Endothelial cell of umbilical vein (primary cell): ENCODE measurements around the gene DLK1. TPM values are rescaled to one million over a fixed set of nuclear protein-coding genes. Genes with fewer than 3 reads are reported as not detected.

Experiments used
- BruUV-seq: library from RNA; stranded (reverse); fragments of 400-500 nt; replicated peaks from 2 replicates; lab custom pipeline; 2021; lab: Mats Ljungman, UMichigan
- CTCF ChIA-PET: fragments of 300-600, 350-600 bp; sonication (Branson Sonifier 250); formaldehyde crosslinking; loops from one replicate; lab custom pipeline; 2021; ENCODE audit warnings: antibody characterized with exemption, inconsistent platforms; lab: Charles Lee
- POLR2A ChIA-PET: fragments of 300-600, 350-600 bp; sonication (Branson Sonifier 250); formaldehyde crosslinking; loops from one replicate; lab custom pipeline; 2021; ENCODE audit warnings: antibody characterized with exemption, inconsistent platforms; lab: Charles Lee
- DNase-seq: peaks from one replicate; pipeline ENCODE4 v3.0.0-alpha.2; 2011; ENCODE audit warnings: low read depth, low spot score
- FAIRE-seq: peaks from 2 replicates; lab custom pipeline; 2011; peaks lifted over from hg19 to GRCh38; lab: Jason Lieb, UNC
- H2AFZ ChIP-seq: 2 replicates; pipeline ENCODE4 v1.6.0; 2012; ENCODE audit warnings: low read depth, low read length, control low read depth, inconsistent platforms
- H3K27ac ChIP-seq: 2 replicates; pipeline ENCODE4 v1.5.1; 2011; ENCODE audit warnings: low read depth, mild to moderate bottlenecking, control low read depth, low read length, moderate library complexity; ENCODE audit not compliant: insufficient read depth
- H3K27me3 ChIP-seq, 2 experiments: 2 replicates each; pipeline versions ENCODE4 v1.6.0 to v1.6.1; 2011; ENCODE audit warnings: low read length in 2 of 2, mixed read lengths in 1 of 2; ENCODE audit not compliant: control insufficient read depth in 2 of 2, insufficient read depth in 2 of 2
- H3K36me3 ChIP-seq, 2 experiments: 2 replicates in 1 of 2; 3 replicates in 1 of 2; pipeline ENCODE4 v1.5.1; 2011; ENCODE audit warnings: low read length in 2 of 2, mild to moderate bottlenecking in 1 of 2, moderate library complexity in 1 of 2; ENCODE audit not compliant: control insufficient read depth in 2 of 2, insufficient read depth in 2 of 2; ENCODE audit errors: extremely low read depth in 1 of 2
- H3K4me1 ChIP-seq: 3 replicates; pipeline ENCODE4 v1.5.1; 2011; ENCODE audit warnings: mild to moderate bottlenecking, low read length; ENCODE audit not compliant: control insufficient read depth, insufficient read depth; ENCODE audit errors: extremely low read depth
- H3K4me2 ChIP-seq: 2 replicates; pipeline ENCODE4 v1.6.1; 2011; ENCODE audit warnings: low read length, control low read depth, mixed read lengths; ENCODE audit not compliant: insufficient read depth
- H3K4me3 ChIP-seq, 3 experiments: fragments of 200-600 bp in 1 of 3; sonication (generic), shearing (Covaris generic) in 1 of 3; replicated peaks in 1 of 3; 2 replicates each; pipeline ENCODE4 v1.5.1; 2011 to 2016; ENCODE audit warnings: control low read depth in 3 of 3, low read length in 3 of 3, mild to moderate bottlenecking in 2 of 3, inconsistent platforms in 1 of 3, low read depth in 1 of 3, moderate library complexity in 1 of 3; ENCODE audit not compliant: insufficient read depth in 1 of 3
- H3K79me2 ChIP-seq: 2 replicates; pipeline ENCODE4 v1.6.0; 2012; ENCODE audit warnings: low read length, inconsistent platforms; ENCODE audit not compliant: control insufficient read depth, insufficient read depth
- H3K9ac ChIP-seq: replicated peaks from 2 replicates; pipeline ENCODE3; 2011; ENCODE audit warnings: low read length, control low read depth; ENCODE audit not compliant: insufficient read depth; ENCODE audit errors: extremely low read depth
- H3K9me1 ChIP-seq: replicated peaks from 3 replicates; pipeline ENCODE4 v1.6.0; 2011; ENCODE audit warnings: mild to moderate bottlenecking, low read length; ENCODE audit not compliant: control insufficient read depth, insufficient read depth; ENCODE audit errors: extremely low read depth
- H3K9me3 ChIP-seq: replicated peaks from 2 replicates; pipeline ENCODE4 v1.5.1; 2012; ENCODE audit warnings: low read length, inconsistent platforms; ENCODE audit not compliant: control insufficient read depth, insufficient read depth
- H4K20me1 ChIP-seq: replicated peaks from 2 replicates; pipeline ENCODE3; 2011; ENCODE audit warnings: mild to moderate bottlenecking, low read length; ENCODE audit not compliant: control insufficient read depth, insufficient read depth; ENCODE audit errors: extremely low read depth
- CTCF ChIP-seq, 2 donors: IDR thresholded peaks; 1 replicate in 1 of 2; 2 replicates in 1 of 2; pipeline ENCODE4 v1.5.1; 2011; ENCODE audit warnings: low read length in 2 of 2, mild to moderate bottlenecking in 2 of 2, moderate library complexity in 2 of 2, control low read depth in 1 of 2, inconsistent platforms in 1 of 2, low read depth in 1 of 2; ENCODE audit not compliant: insufficient read depth in 1 of 2; ENCODE audit errors: extremely low read depth in 1 of 2
- EZH2 ChIP-seq: IDR thresholded peaks from 2 replicates; pipeline ENCODE4 v1.6.1; 2012; ENCODE audit warnings: borderline replicate concordance, low read depth, mild to moderate bottlenecking, moderate library complexity, low read length, inconsistent platforms; ENCODE audit not compliant: severe bottlenecking
- FOS ChIP-seq: IDR thresholded peaks from 2 replicates; pipeline ENCODE4 v1.6.1; 2011; ENCODE audit warnings: mild to moderate bottlenecking, low read length, moderate library complexity, borderline replicate concordance; ENCODE audit not compliant: insufficient read depth
- GATA2 ChIP-seq: IDR thresholded peaks from 2 replicates; pipeline ENCODE4 v1.7.0; 2011; ENCODE audit warnings: low read depth, mild to moderate bottlenecking, moderate library complexity, mixed read lengths, low read length; ENCODE audit not compliant: insufficient read length, insufficient read depth
- JUN ChIP-seq: IDR thresholded peaks from 2 replicates; pipeline ENCODE4 v1.6.1; 2011; ENCODE audit warnings: borderline replicate concordance, low read depth; ENCODE audit not compliant: insufficient read length, insufficient read depth
- MAX ChIP-seq: IDR thresholded peaks from 2 replicates; pipeline ENCODE4 v1.6.1; 2011; ENCODE audit not compliant: insufficient read depth, insufficient read length
- MYC ChIP-seq: IDR thresholded peaks from one replicate; pipeline ENCODE4 v1.6.1; 2011; ENCODE audit warnings: mild to moderate bottlenecking, low read depth, low read length
- POLR2A ChIP-seq: IDR thresholded peaks from 2 replicates; pipeline ENCODE4 v1.6.1; 2012; ENCODE audit warnings: low read depth, mild to moderate bottlenecking, control low read depth, low read length
- POLR2AphosphoS5 ChIP-seq: IDR thresholded peaks from 2 replicates; pipeline ENCODE4 v1.6.1; 2012; ENCODE audit warnings: low read depth, mild to moderate bottlenecking, control low read depth, low read length, moderate library complexity; ENCODE audit not compliant: insufficient read depth
- dilution Hi-C: fragments of 300-500 bp; cut with MboI; formaldehyde crosslinking; loops from one replicate; pipeline ENCODE4 v1.15.0; 2019; ENCODE audit warnings: low sequenced_read_pairs; ENCODE audit not compliant: extremely low pct_ligation_motif_present
- intact Hi-C: fragments of 100-400 bp; cut with micrococcal nuclease; formaldehyde crosslinking; loops from one replicate; pipeline ENCODE4 v1.10.0; 2022
- polyA plus RNA-seq, 4 experiments: library from polyadenylated mRNA; depleted of rRNA in 3 of 4; stranded (reverse) in 3 of 4; unstranded in 1 of 4; fragments of >200 nt; gene quantifications; 2 replicates each; pipeline versions ENCODE4 v1.2.1 to v1.2.3, GENCODE V29; 2011 to 2012; ENCODE audit warnings: missing spikeins in 1 of 4
- total RNA-seq: library from RNA; stranded (reverse); gene quantifications from 2 replicates; pipeline ENCODE4 v1.2.3, GENCODE V29; 2021

The DLK1 gene
- total and polyA plus RNA-seq, 2 donors (not counting 3 experiments of a cell fraction or from before 2014, with no cell fraction given): not detected

- no TSS peak for BruUV-seq
- intact Hi-C loops: no loop called here
- H3K4me1 ChIP-seq: no peaks in the 10 kb centered on the region
Measured at GRCh38 chr14:100727086-100727872, 587 bp downstream of the DLK1 start.

GRCh38 chr14:100727873-100728240, 1.2 kb downstream of the DLK1 start:
- CTCF ChIA-PET: no interaction called here

More at GRCh38 chr14:100727086-100727872, 587 bp downstream of the DLK1 start:
- no peak overlapping the region for H3K27ac ChIP-seq
- no peak overlapping the region for H3K4me3 ChIP-seq
- no peaks in the 10 kb centered on the region for H3K79me2 ChIP-seq
- DNase-seq: no peak
- peak; percentile 95 for TF ChIP-seq EZH2
- no peak for TF ChIP-seq GATA2
- peaks cover 49 to 58% of the 10 kb centered on the region in 2 experiments for H3K27me3 ChIP-seq
- H3K9ac ChIP-seq: no peak overlapping the region
- H3K4me2 ChIP-seq: no peak overlapping the region
- ChIA-PET CTCF (no interaction called here), POLR2A (interaction anchor here (0.5 kb wide), 1 partner anchor 248 kb away, joined by 6 read pairs; no protein-coding TSS in a partner anchor)
- no peaks in the 10 kb centered on the region for H3K9me1 ChIP-seq
- no peaks in the 10 kb centered on the region for H3K9me3 ChIP-seq
- no peaks in the 10 kb centered on the region for H3K36me3 ChIP-seq
- no peaks in the 10 kb centered on the region for H4K20me1 ChIP-seq
- H2AFZ ChIP-seq: no peak overlapping the region
- dilution Hi-C loops: no loop called here
- no peak for FAIRE-seq

More at GRCh38 chr14:100727873-100728240, 1.2 kb downstream of the DLK1 start:
- no TSS peak for BruUV-seq
- FAIRE-seq (no peak), DNase-seq (no peak)
- Histone ChIP-seq H3K4me1 (no peaks in the 10 kb centered on the region), H4K20me1 (no peaks in the 10 kb centered on the region), H3K4me2 (no peak overlapping the region), H3K36me3 (no peaks in the 10 kb centered on the region), H3K9me1 (no peaks in the 10 kb centered on the region), H3K79me2 (no peaks in the 10 kb centered on the region), H3K9ac (no peak overlapping the region), H3K27me3 (peaks cover 45 to 54% of the 10 kb centered on the region in 2 experiments), H2AFZ (no peak overlapping the region), H3K27ac (no peak overlapping the region), H3K9me3 (no peaks in the 10 kb centered on the region), H3K4me3 (no peak overlapping the region)
- TF ChIP-seq POLR2A: no peak
- no peak for TF ChIP-seq POLR2AphosphoS5
- no peak for TF ChIP-seq MYC
- no peak for TF ChIP-seq FOS
- TF ChIP-seq JUN: no peak
- no peak for TF ChIP-seq MAX
- TF ChIP-seq CTCF (IDR thresholded peaks at IDR 0.05; ENCODE audit: extremely low read depth in 1 of 2, insufficient read depth in 1 of 2, low read depth in 1 of 2, low read length in 2 of 2): no peak
- TF ChIP-seq GATA2: no peak
- no peak for TF ChIP-seq EZH2
- intact Hi-C loops (no loop called here), dilution Hi-C loops (no loop called here)
- POLR2A ChIA-PET: interaction anchor here (0.5 kb wide), 1 partner anchor 248 kb away, joined by 6 read pairs; no protein-coding TSS in a partner anchor
